Vagina (tissue), 2 donors: Measurements from ENCODE around the gene KDELR1.

Experiments
- CTCF ChIP-seq, 3 experiments: fragments of 450-650 bp in 2 of 3; fragments of 200-600 bp in 1 of 3; sonication (generic) in 1 of 3; IDR thresholded peaks; one replicate each; pipeline ENCODE4 v1.5.1; 2017 to 2019; ENCODE audit warnings: antibody characterized with exemption in 3 of 3, mild to moderate bottlenecking in 2 of 3, moderate library complexity in 2 of 3
- POLR2A ChIP-seq, 2 donors: fragments of 450-650 bp; IDR thresholded peaks; one replicate each; pipeline ENCODE4 v1.6.1; 2017; ENCODE audit warnings: antibody characterized with exemption in 2 of 2, mild to moderate bottlenecking in 2 of 2, moderate library complexity in 2 of 2

GRCh38 chr19:48421548-48421947 is 30.2 kb upstream of the KDELR1 start:
- no peak for TF ChIP-seq CTCF (IDR thresholded peaks at IDR 0.05)
- TF ChIP-seq POLR2A (IDR thresholded peaks at IDR 0.05), result no peak
